Stimulated activated naive CD4-positive, alpha-beta T cell (primary cell): ENCODE measurements around the gene KSR2.

Experiments used
- DNase-seq, 6 experiments: peaks; one replicate each; lab custom pipeline; 2025; lab: John Stamatoyannopoulos, UW

KSR2 gene

GRCh38 chr12:117403586-117404139, 565.1 kb downstream of the KSR2 start:
- no peak for DNase-seq
